GM06990 (cell line): ENCODE data around the gene SMAD6.

Source experiments
- DNase-seq: peaks from one replicate; pipeline ENCODE4 v3.0.0-alpha.2; 2011; ENCODE audit not compliant: insufficient read length; ENCODE audit errors: extremely low read depth
- H3K27me3 ChIP-seq: replicated peaks from 2 replicates; pipeline ENCODE4 v1.6.0; 2011; ENCODE audit warnings: low read length; ENCODE audit not compliant: control insufficient read depth, insufficient read depth
- H3K36me3 ChIP-seq: 2 replicates; pipeline ENCODE4 v1.5.1; 2011; ENCODE audit warnings: low read length; ENCODE audit not compliant: control insufficient read depth, insufficient read depth
- H3K4me3 ChIP-seq: replicated peaks from 2 replicates; pipeline ENCODE4 v1.5.1; 2011; ENCODE audit warnings: low read depth, mild to moderate bottlenecking, control low read depth, low read length
- CTCF ChIP-seq: IDR thresholded peaks from 2 replicates; pipeline ENCODE4 v1.5.1; 2011; ENCODE audit warnings: low read length, control low read depth, mild to moderate bottlenecking, inconsistent platforms; ENCODE audit not compliant: insufficient read depth, poor library complexity, severe bottlenecking

Gene SMAD6

DNA sequence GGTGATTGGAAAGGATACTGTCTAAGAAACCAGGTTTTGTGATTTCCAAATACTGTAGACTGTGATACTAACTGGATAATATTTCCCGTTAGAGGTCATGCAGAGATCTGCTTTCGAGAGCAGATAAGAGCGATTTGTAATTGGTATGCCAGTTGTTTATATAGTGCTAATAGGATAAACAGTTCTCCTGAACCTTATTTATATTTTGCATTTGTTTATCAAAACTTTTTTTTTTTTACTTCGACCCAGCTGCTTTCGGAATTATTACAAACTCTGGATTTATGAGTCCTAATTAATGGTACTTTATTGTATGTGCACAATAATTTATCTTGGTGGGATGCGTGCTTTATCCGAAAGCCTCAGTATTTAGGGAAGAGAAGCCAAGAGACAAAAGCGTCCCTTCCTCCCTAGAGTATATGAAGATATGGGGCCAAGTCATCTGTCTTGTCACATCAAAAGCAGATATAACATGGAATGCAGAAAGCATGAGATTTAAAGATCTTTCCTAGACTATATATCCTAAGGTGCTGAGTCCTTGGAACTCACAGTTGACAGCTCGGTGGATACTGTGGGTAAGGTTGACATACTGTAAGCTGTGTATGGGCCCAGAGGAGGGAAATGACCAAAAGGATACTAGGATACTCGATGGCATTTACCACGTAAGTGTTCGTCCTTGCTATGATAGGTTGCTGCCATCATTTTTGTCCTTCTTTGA is 62.2 kb downstream of the SMAD6 start:
- DNase-seq, result no peak
- H3K27me3 ChIP-seq, result peaks cover 2% of the 10 kb centered on the region
- no peak overlapping the region for H3K4me3 ChIP-seq
- H3K36me3 ChIP-seq, result no peaks in the 10 kb centered on the region
- no peak for TF ChIP-seq CTCF

- Histone ChIP-seq H3K4me3 (no peak overlapping the region), H3K36me3 (no peaks in the 10 kb centered on the region), H3K27me3 (peaks cover 2% of the 10 kb centered on the region; the same call in 1 of the 2 replicates)
- DNase-seq, result no peak
- no peak for TF ChIP-seq CTCF
Measured at GRCh38 chr15:66765478-66766281, 63.6 kb downstream of the SMAD6 start.

- peaks cover 2% of the 10 kb centered on the region; the same call in 1 of the 2 replicates for H3K27me3 ChIP-seq
- TF ChIP-seq CTCF, result no peak
- no peak for DNase-seq
- H3K4me3 ChIP-seq, result no peak overlapping the region
- H3K36me3 ChIP-seq, result no peaks in the 10 kb centered on the region
Measured at GRCh38 chr15:66766282-66767230, 64.5 kb downstream of the SMAD6 start.

DNA sequence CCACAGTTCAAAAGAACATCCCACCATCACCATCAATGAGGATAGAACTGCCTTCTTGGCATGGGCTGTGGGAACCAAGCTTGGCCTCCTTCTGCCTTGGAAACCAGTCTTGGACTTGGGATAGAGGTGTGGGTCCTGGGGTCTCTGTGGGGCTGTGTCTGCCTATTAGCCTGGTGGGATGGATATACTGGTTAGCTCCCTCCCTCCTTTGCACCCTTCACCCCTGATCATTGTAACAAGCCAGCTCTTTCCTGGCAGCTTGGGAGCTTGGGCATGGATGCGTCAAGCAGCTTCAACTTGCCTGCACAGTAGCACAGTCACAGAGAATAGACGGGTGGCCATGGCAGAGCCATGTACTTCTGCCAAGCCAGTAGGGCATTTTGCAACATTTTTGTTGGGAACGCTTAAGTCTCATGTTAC is 65.2 kb downstream of the SMAD6 start:
- H3K27me3 ChIP-seq, result peaks cover under 1% of the 10 kb centered on the region; the same call in 1 of the 2 replicates
- DNase-seq, result no peak
- H3K4me3 ChIP-seq, result no peak overlapping the region
- no peaks in the 10 kb centered on the region for H3K36me3 ChIP-seq
- no peak for TF ChIP-seq CTCF

GRCh38 chr15:66768987-66769386 is 67.0 kb downstream of the SMAD6 start:
- no peak for TF ChIP-seq CTCF
- DNase-seq, result no peak
- Histone ChIP-seq H3K27me3 (no peaks in the 10 kb centered on the region; the same call in 1 of the 2 replicates), H3K4me3 (no peak overlapping the region), H3K36me3 (no peaks in the 10 kb centered on the region)
